Measurements from ENCODE around the gene RPS25. TPM values are rescaled to one million over a fixed set of nuclear protein-coding genes. Genes with fewer than 3 reads are reported as not detected.

Gene RPS25
- polyA plus RNA-seq, 1 donor from 2014 or later: 1,728 TPM

- no peak for TF ChIP-seq REST (IDR thresholded peaks at IDR 0.05; ENCODE audit: borderline replicate concordance)
- TF ChIP-seq RAD21 (conservative IDR thresholded peaks at IDR 0.05): no peak
- TF ChIP-seq SMC3 (conservative IDR thresholded peaks at IDR 0.05; ENCODE audit: poor library complexity): no peak
- no peak for TF ChIP-seq MXI1 (conservative IDR thresholded peaks at IDR 0.05; ENCODE audit: poor library complexity, severe bottlenecking)
- no peak for TF ChIP-seq TAF1 (IDR thresholded peaks at IDR 0.05; ENCODE audit: low read depth)
- no peak for TF ChIP-seq POLR2AphosphoS5 (IDR thresholded peaks at IDR 0.05)
- TF ChIP-seq CTCF (IDR thresholded peaks at IDR 0.05; ENCODE audit: poor library complexity, severe bottlenecking): no peak
- no peak for TF ChIP-seq EP300 (conservative IDR thresholded peaks at IDR 0.05; ENCODE audit: poor library complexity, severe bottlenecking)
- no peak for TF ChIP-seq EZH2 (IDR thresholded peaks at IDR 0.05; ENCODE audit: borderline replicate concordance, insufficient read depth, low read length, poor library complexity, severe bottlenecking)
- no peak overlapping the region for H3K4me3 ChIP-seq (ENCODE audit: low read length)
These were observed 33.5 kb upstream of the RPS25 start for GRCh38 chr11:119051440-119052162.

GRCh38 chr11:119049081-119049480 is 30.9 kb upstream of the RPS25 start:
- H3K9me3 ChIP-seq (ENCODE audit: low read length): no peaks in the 10 kb centered on the region

More at GRCh38 chr11:119051440-119052162, 33.5 kb upstream of the RPS25 start:
- Histone ChIP-seq H4K20me1 (ENCODE audit: insufficient read depth) (no peaks in the 10 kb centered on the region), H3K36me3 (ENCODE audit: insufficient read depth, low read length) (peaks cover 10% of the 10 kb centered on the region), H3K27ac (ENCODE audit: low read length) (no peak overlapping the region), H3K27me3 (ENCODE audit: insufficient read depth, low read depth, low read length) (no peaks in the 10 kb centered on the region), H3K9me2 (ENCODE audit: insufficient read depth, low read length) (no peaks in the 10 kb centered on the region), H2AFZ (ENCODE audit: low read depth, low read length) (no peak overlapping the region), H3K9me3 (ENCODE audit: low read length) (no peaks in the 10 kb centered on the region), H3F3A (ENCODE audit: insufficient read depth, low read length, poor library complexity, severe bottlenecking) (no peaks in the 10 kb centered on the region), H3K4me2 (ENCODE audit: low read length) (no peak overlapping the region), H3K79me2 (replicated peaks; ENCODE audit: insufficient read depth, low read length) (peaks cover 12% of the 10 kb centered on the region), H3K9ac (ENCODE audit: low read length) (no peak overlapping the region)

More at GRCh38 chr11:119049081-119049480, 30.9 kb upstream of the RPS25 start:
- Histone ChIP-seq H3K4me2 (ENCODE audit: low read length) (no peak overlapping the region), H3K9ac (ENCODE audit: low read length) (no peak overlapping the region), H3F3A (ENCODE audit: insufficient read depth, low read length, poor library complexity, severe bottlenecking) (no peaks in the 10 kb centered on the region), H4K20me1 (ENCODE audit: insufficient read depth) (no peaks in the 10 kb centered on the region), H3K79me2 (replicated peaks; ENCODE audit: insufficient read depth, low read length) (no peaks in the 10 kb centered on the region), H3K27ac (ENCODE audit: low read length) (no peak overlapping the region), H3K4me3 (ENCODE audit: low read length) (no peak overlapping the region), H3K27me3 (ENCODE audit: insufficient read depth, low read depth, low read length) (no peaks in the 10 kb centered on the region), H2AFZ (ENCODE audit: low read depth, low read length) (no peak overlapping the region), H3K36me3 (ENCODE audit: insufficient read depth, low read length) (peaks cover 10% of the 10 kb centered on the region), H3K9me2 (ENCODE audit: insufficient read depth, low read length) (no peaks in the 10 kb centered on the region)
- TF ChIP-seq CTCF (IDR thresholded peaks at IDR 0.05; ENCODE audit: poor library complexity, severe bottlenecking) (no peak), EZH2 (IDR thresholded peaks at IDR 0.05; ENCODE audit: borderline replicate concordance, insufficient read depth, low read length, poor library complexity, severe bottlenecking) (no peak), POLR2AphosphoS5 (IDR thresholded peaks at IDR 0.05) (no peak), REST (IDR thresholded peaks at IDR 0.05; ENCODE audit: borderline replicate concordance) (no peak), EP300 (conservative IDR thresholded peaks at IDR 0.05; ENCODE audit: poor library complexity, severe bottlenecking) (no peak), TAF1 (IDR thresholded peaks at IDR 0.05; ENCODE audit: low read depth) (no peak), SMC3 (conservative IDR thresholded peaks at IDR 0.05; ENCODE audit: poor library complexity) (no peak), RAD21 (conservative IDR thresholded peaks at IDR 0.05) (no peak), MXI1 (conservative IDR thresholded peaks at IDR 0.05; ENCODE audit: poor library complexity, severe bottlenecking) (no peak)

All from neural cell (in vitro differentiated cells).